Breast epithelium (tissue), 3 donors: Measurements from ENCODE around the gene DAB2IP.

Experiments used
- POLR2A ChIP-seq: fragments of 450-650 bp; IDR thresholded peaks from one replicate; pipeline ENCODE4 v1.6.1; 2016; ENCODE audit warnings: antibody characterized with exemption, mild to moderate bottlenecking, moderate library complexity
- TF ChIP-seq, protein P1 (sequence below), 3 donors: fragments of 450-650 bp; IDR thresholded peaks; one replicate each; pipeline ENCODE4 v1.5.1; 2016 to 2017; ENCODE audit warnings: antibody characterized with exemption in 3 of 3, mild to moderate bottlenecking in 3 of 3, moderate library complexity in 3 of 3

DNA sequence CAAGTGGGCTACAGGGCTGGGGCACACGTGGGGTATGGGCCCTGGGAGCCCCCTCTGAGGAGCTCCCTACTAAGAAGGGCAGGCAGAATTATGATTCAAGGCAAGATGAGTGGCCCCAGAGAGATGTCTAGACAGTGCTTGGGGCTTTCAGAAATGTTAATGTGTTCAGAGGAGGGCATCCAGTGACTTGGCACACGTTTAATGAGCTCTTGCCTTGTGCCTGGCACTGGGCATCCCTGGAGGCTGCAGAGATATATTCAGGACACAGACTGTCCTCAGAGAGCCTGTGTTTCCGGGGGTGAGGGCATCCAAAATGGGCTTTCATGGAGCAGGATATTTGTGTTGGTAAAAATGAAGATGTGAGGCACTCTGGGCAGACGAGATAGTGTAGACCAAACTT is 25.4 kb upstream of the DAB2IP start:
- TF ChIP-seq, protein P1, sequence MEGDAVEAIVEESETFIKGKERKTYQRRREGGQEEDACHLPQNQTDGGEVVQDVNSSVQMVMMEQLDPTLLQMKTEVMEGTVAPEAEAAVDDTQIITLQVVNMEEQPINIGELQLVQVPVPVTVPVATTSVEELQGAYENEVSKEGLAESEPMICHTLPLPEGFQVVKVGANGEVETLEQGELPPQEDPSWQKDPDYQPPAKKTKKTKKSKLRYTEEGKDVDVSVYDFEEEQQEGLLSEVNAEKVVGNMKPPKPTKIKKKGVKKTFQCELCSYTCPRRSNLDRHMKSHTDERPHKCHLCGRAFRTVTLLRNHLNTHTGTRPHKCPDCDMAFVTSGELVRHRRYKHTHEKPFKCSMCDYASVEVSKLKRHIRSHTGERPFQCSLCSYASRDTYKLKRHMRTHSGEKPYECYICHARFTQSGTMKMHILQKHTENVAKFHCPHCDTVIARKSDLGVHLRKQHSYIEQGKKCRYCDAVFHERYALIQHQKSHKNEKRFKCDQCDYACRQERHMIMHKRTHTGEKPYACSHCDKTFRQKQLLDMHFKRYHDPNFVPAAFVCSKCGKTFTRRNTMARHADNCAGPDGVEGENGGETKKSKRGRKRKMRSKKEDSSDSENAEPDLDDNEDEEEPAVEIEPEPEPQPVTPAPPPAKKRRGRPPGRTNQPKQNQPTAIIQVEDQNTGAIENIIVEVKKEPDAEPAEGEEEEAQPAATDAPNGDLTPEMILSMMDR (IDR thresholded peaks at IDR 0.05): no peak
- TF ChIP-seq POLR2A: no peak
